HL-60 (cell line): ENCODE results near the gene NIF3L1.

Experiments used
- DNase-seq, 2 experiments: peaks; one replicate each; pipeline ENCODE4 v3.0.0-alpha.2; 2010 to 2020; ENCODE audit warnings: low read depth in 1 of 2, low spot score in 1 of 2
- H3K27ac ChIP-seq: fragments of 250-450 bp; sonication (Bioruptor Pico); replicated peaks from 2 replicates; pipeline ENCODE4 v1.5.1; 2020; ENCODE audit warnings: mild to moderate bottlenecking, moderate library complexity
- H3K27me3 ChIP-seq: fragments of 250-450 bp; sonication (Bioruptor Pico); 2 replicates; pipeline ENCODE4 v1.5.1; 2021; ENCODE audit warnings: mild to moderate bottlenecking, moderate library complexity; ENCODE audit not compliant: insufficient read depth, poor library complexity, severe bottlenecking
- H3K4me3 ChIP-seq: replicated peaks from 2 replicates; pipeline ENCODE4 v1.5.1; 2011; ENCODE audit warnings: mild to moderate bottlenecking, control low read depth, low read length; ENCODE audit not compliant: insufficient read depth
- CTCF ChIP-seq: IDR thresholded peaks from one replicate; pipeline ENCODE4 v1.5.1; 2011; ENCODE audit warnings: low read length, control low read depth, inconsistent platforms; ENCODE audit not compliant: insufficient read depth
- GABPA ChIP-seq: IDR thresholded peaks from 2 replicates; pipeline ENCODE4 v1.6.1; 2012; ENCODE audit warnings: low read depth
- POLR2AphosphoS5 ChIP-seq: IDR thresholded peaks from 2 replicates; pipeline ENCODE4 v1.6.1; 2012; ENCODE audit warnings: low read depth
- REST ChIP-seq: IDR thresholded peaks from 2 replicates; pipeline ENCODE4 v1.6.1; 2012; ENCODE audit warnings: low read depth; ENCODE audit not compliant: insufficient replicate concordance
- SPI1 ChIP-seq: IDR thresholded peaks from 2 replicates; pipeline ENCODE4 v1.6.1; 2012; ENCODE audit warnings: low read depth, mild to moderate bottlenecking, borderline replicate concordance

Gene NIF3L1

GRCh38 chr2:200862532-200863000, 26.6 kb upstream of the NIF3L1 start:
- DNase-seq: no peak

GRCh38 chr2:200863782-200864175, 25.4 kb upstream of the NIF3L1 start:
- Histone ChIP-seq H3K27ac (peak overlapping the region; percentile 99), H3K27me3 (no peaks in the 10 kb centered on the region), H3K4me3 (peak overlapping the region; percentile 68)
- no peak for TF ChIP-seq SPI1
- TF ChIP-seq CTCF: no peak
- no peak for TF ChIP-seq REST
- no peak for TF ChIP-seq GABPA
- no peak; the same call in 1 of the 2 replicates for TF ChIP-seq POLR2AphosphoS5
- no peak for DNase-seq

More at GRCh38 chr2:200862532-200863000, 26.6 kb upstream of the NIF3L1 start:
- Histone ChIP-seq H3K27ac (peak overlapping the region; percentile 99), H3K27me3 (no peaks in the 10 kb centered on the region), H3K4me3 (peak overlapping the region; percentile 68)
- TF ChIP-seq CTCF (no peak), REST (no peak), GABPA (no peak), SPI1 (no peak), POLR2AphosphoS5 (no peak)

- H3K27ac ChIP-seq: peak within 1 kb of the TSS; percentile 99
- TF ChIP-seq CTCF: no peak
- TF ChIP-seq GABPA: no peak
- peak; percentile 97 for TF ChIP-seq POLR2AphosphoS5
- peak; percentile 33; the same call in 1 of the 2 replicates for TF ChIP-seq SPI1
- peak; percentile 75 for TF ChIP-seq REST
- no peaks in the 10 kb centered on the region for H3K27me3 ChIP-seq
- DNase-seq: peak; percentile 91 to 95
- H3K4me3 ChIP-seq: peak within 1 kb of the TSS; percentile 68
Observed at GRCh38 chr2:200864176-200865034, 24.8 kb upstream of the NIF3L1 start, which contains the start of gene CLK1. TSS of gene CLK1 (minus strand) at chr2:200864658. CDS start at chr2:200861862, 2,796 bp downstream.
